K562 (cell line): ENCODE results near the gene PTPN1. TPM values are rescaled to one million over a fixed set of nuclear protein-coding genes. Genes with fewer than 3 reads are reported as not detected.

Source experiments
- ATAC-seq: fragments of 200-7000 bp; cut with Tn5 transposase; 3 replicates; pipeline ENCODE4 v1.9.1; 2020; ENCODE audit warnings: moderate library complexity
- BruUV-seq: library from RNA; stranded (reverse); fragments of 400-500 nt; replicated peaks from 2 replicates; lab custom pipeline; 2021; lab: Mats Ljungman, UMichigan
- CTCF ChIA-PET: fragments of 300-600 bp; formaldehyde crosslinking; extraction: SDS; loops from one replicate; lab custom pipeline; 2021; ENCODE audit warnings: low intra/inter-chr PET ratio; lab: Yijun Ruan, JAX
- POLR2A ChIA-PET: fragments of 300-600, 350-650 bp; sonication (Branson Sonifier 250); formaldehyde crosslinking; extraction: SDS; loops from one replicate; lab custom pipeline; 2021; ENCODE audit warnings: antibody characterized with exemption, inconsistent platforms; lab: Yijun Ruan, JAX
- DNase-seq, 4 experiments: peaks; one replicate each; pipeline versions ENCODE4 v3.0.0 to v3.0.0-alpha.2; 2011 to 2018; ENCODE audit warnings: low spot score in 3 of 4, mixed read lengths in 3 of 4; ENCODE audit errors: extremely low read depth in 1 of 4
- FAIRE-seq: peaks from 2 replicates; lab custom pipeline; 2011; peaks lifted over from hg19 to GRCh38; lab: Jason Lieb, UNC
- H2AFZ ChIP-seq: 2 replicates; pipeline ENCODE4 v1.6.0; 2011; ENCODE audit warnings: low read depth, low read length, control low read depth, inconsistent platforms
- H3K27ac ChIP-seq: fragments of 200-600 bp; 3 replicates; pipeline ENCODE4 v1.8.0; 2011; ENCODE audit warnings: low read depth, mild to moderate bottlenecking, control low read depth, inconsistent platforms, low read length, moderate library complexity, mixed read lengths; ENCODE audit errors: extremely low read depth
- H3K27me3 ChIP-seq, 2 experiments: fragments of 300-600 bp in 1 of 2; 2 replicates in 1 of 2; 3 replicates in 1 of 2; pipeline versions ENCODE4 v1.6.0 to v1.8.0; 2011; ENCODE audit warnings: inconsistent platforms in 2 of 2, low read length in 2 of 2, mild to moderate bottlenecking in 1 of 2, mixed read lengths in 1 of 2, moderate library complexity in 1 of 2; ENCODE audit not compliant: control insufficient read depth in 2 of 2, insufficient read depth in 2 of 2
- H3K36me3 ChIP-seq: fragments of 300-600 bp; 3 replicates; pipeline ENCODE4 v1.8.0; 2011; ENCODE audit warnings: mild to moderate bottlenecking, low read length, inconsistent platforms; ENCODE audit not compliant: control insufficient read depth, insufficient read depth
- H3K4me1 ChIP-seq, 2 experiments: fragments of 200-600 bp in 1 of 2; replicated peaks in 1 of 2; 2 replicates in 1 of 2; 3 replicates in 1 of 2; pipeline versions ENCODE4 v1.5.1 to v1.8.0; 2011; ENCODE audit warnings: inconsistent platforms in 2 of 2, low read length in 2 of 2, mild to moderate bottlenecking in 1 of 2, mixed read lengths in 1 of 2, moderate library complexity in 1 of 2; ENCODE audit not compliant: control insufficient read depth in 2 of 2, insufficient read depth in 2 of 2
- H3K4me2 ChIP-seq: 2 replicates; pipeline ENCODE4 v1.6.1; 2011; ENCODE audit warnings: low read length, control low read depth, inconsistent platforms, mixed read lengths; ENCODE audit not compliant: insufficient read depth
- H3K4me3 ChIP-seq: fragments of 200-600 bp; sonication (generic), shearing (Covaris generic); 2 replicates; pipeline ENCODE4 v1.5.1; 2016; ENCODE audit warnings: control low read depth, inconsistent platforms
- H3K79me2 ChIP-seq: fragments of 200-600 bp; 3 replicates; pipeline ENCODE4 v1.8.0; 2011; ENCODE audit warnings: low read length, inconsistent platforms; ENCODE audit not compliant: control insufficient read depth, insufficient read depth
- H3K9ac ChIP-seq, 2 experiments: 2 replicates each; pipeline versions ENCODE4 v1.6.0 to v1.6.1; 2011; ENCODE audit warnings: low read depth in 2 of 2, low read length in 2 of 2, control low read depth in 1 of 2, inconsistent platforms in 1 of 2, mild to moderate bottlenecking in 1 of 2, mixed read lengths in 1 of 2; ENCODE audit not compliant: insufficient read depth in 1 of 2
- H3K9me1 ChIP-seq: one replicate; pipeline ENCODE4 v1.6.0; 2011; ENCODE audit warnings: inconsistent platforms, mild to moderate bottlenecking, low read length, moderate library complexity; ENCODE audit not compliant: control insufficient read depth, insufficient read depth
- H3K9me3 ChIP-seq: replicated peaks from 2 replicates; pipeline ENCODE4 v1.5.1; 2011; ENCODE audit warnings: low read depth, low read length, inconsistent platforms; ENCODE audit not compliant: control insufficient read depth, insufficient read depth
- H4K20me1 ChIP-seq: replicated peaks from 2 replicates; pipeline ENCODE4 v1.6.1; 2011; ENCODE audit warnings: low read length, inconsistent platforms, mixed read lengths; ENCODE audit not compliant: control insufficient read depth, insufficient read depth
- ELK3 ChIP-seq: fragments of 450-650 bp; formaldehyde crosslinking; IDR thresholded peaks from 2 replicates; pipeline ENCODE4 v1.4.0; 2020; ENCODE audit warnings: mild to moderate bottlenecking
- HLTF ChIP-seq: fragments of 450-650 bp; IDR thresholded peaks from 2 replicates; pipeline ENCODE4 v1.6.1; 2016
- HMBOX1 ChIP-seq: sonication (generic); IDR thresholded peaks from 2 replicates; pipeline ENCODE4 v1.6.1; 2016
- KDM5B ChIP-seq: fragments of 200-600 bp; sonication (generic); IDR thresholded peaks from 2 replicates; pipeline ENCODE4 v1.6.1; 2012; ENCODE audit warnings: low read depth, mild to moderate bottlenecking, moderate library complexity, low read length, control low read depth, inconsistent platforms; ENCODE audit not compliant: insufficient replicate concordance
- NBN ChIP-seq: fragments of 450-650 bp; IDR thresholded peaks from 2 replicates; pipeline ENCODE4 v1.6.1; 2016; ENCODE audit warnings: low read depth, mild to moderate bottlenecking
- PCBP2 ChIP-seq: fragments of 200-400 bp; formaldehyde crosslinking; IDR thresholded peaks from 2 replicates; pipeline ENCODE4 v1.6.1; 2018; ENCODE audit warnings: low read length, low read depth, mild to moderate bottlenecking, moderate library complexity; ENCODE audit not compliant: poor library complexity, severe bottlenecking
- RBM34 ChIP-seq: fragments of 200-400 bp; formaldehyde crosslinking; IDR thresholded peaks from 2 replicates; pipeline ENCODE4 v1.6.1; 2018; ENCODE audit warnings: low read length, borderline replicate concordance; ENCODE audit not compliant: insufficient read depth
- RCOR1 ChIP-seq, 2 experiments: IDR thresholded peaks; 2 replicates each; pipeline ENCODE4 v1.6.1; 2012; ENCODE audit warnings: low read depth in 2 of 2, low read length in 2 of 2, borderline replicate concordance in 1 of 2, improper control_type of control experiment in 1 of 2
- RNF2 ChIP-seq: sonication (generic); IDR thresholded peaks from 2 replicates; pipeline ENCODE4 v1.6.1; 2016
- STAT5A ChIP-seq: IDR thresholded peaks from 2 replicates; pipeline ENCODE4 v1.6.1; 2012; ENCODE audit warnings: low read length, inconsistent platforms, borderline replicate concordance
- STAT5B ChIP-seq: fragments of 250-450 bp; sonication (Bioruptor Pico); IDR thresholded peaks from 2 replicates; pipeline ENCODE4 v1.8.0; 2021; ENCODE audit warnings: mild to moderate bottlenecking, inconsistent platforms
- ZNF274 ChIP-seq: IDR thresholded peaks from 2 replicates; pipeline ENCODE4 v1.6.1; 2011; ENCODE audit warnings: low read depth, mild to moderate bottlenecking, low read length, moderate library complexity, borderline replicate concordance
- ZNF354B ChIP-seq: fragments of 250-450 bp; sonication (Bioruptor Pico); IDR thresholded peaks from 2 replicates; pipeline ENCODE4 v1.4.0; 2020
- WGBS: fragments of 100-300 bp; shearing (Covaris generic); methylation state at CpG from one replicate; pipeline ENCODE4 v1.1.6; 2016; ENCODE audit warnings: low coverage, mixed read lengths; ENCODE audit not compliant: insufficient coverage; ENCODE audit errors: missing lambda C conversion rate; 5-methylcytosine and 5-hydroxymethylcytosine counted together
- in situ Hi-C: fragments of 300-500 bp; cut with MboI; formaldehyde crosslinking; loops from 4 replicates; pipeline ENCODE4 v1.15.0; 2018; ENCODE audit warnings: inconsistent platforms, mixed read lengths
- intact Hi-C: fragments of 100-400 bp; cut with micrococcal nuclease; formaldehyde crosslinking; loops from 2 replicates; pipeline ENCODE4 v1.14.2; 2022
- polyA plus RNA-seq, 8 experiments: library from polyadenylated mRNA; depleted of rRNA in 4 of 8; stranded (reverse) in 5 of 8; unstranded in 3 of 8; fragments of >200 nt; fragmentation: Nextera tagmentation in 2 of 8; fragmentation: Illumina TruSeq in 1 of 8; extraction: Ambion mirVana in 2 of 8; extraction: Trizol in 1 of 8; gene quantifications; 2 replicates each; pipeline versions ENCODE4 v1.2.1 to v1.2.3, GENCODE V29; 2011 to 2014; ENCODE audit warnings: inconsistent platforms in 1 of 8, missing spikeins in 1 of 8
- total RNA-seq, 7 experiments: library from RNA; depleted of rRNA in 6 of 7; stranded (reverse); fragments of >200 nt in 6 of 7; fragmentation: Illumina TruSeq in 2 of 7; extraction: Trizol in 2 of 7; gene quantifications; 2 replicates each; pipeline versions ENCODE4 v1.2.1 to v1.2.3, GENCODE V29; 2011 to 2021; ENCODE audit warnings: low replicate concordance in 1 of 7

PTPN1 gene
- total and polyA plus RNA-seq, 9 of the 15 experiments (the other 6 are each of a cell fraction or from before 2014, with no cell fraction given): 11.0 to 85.3 (median 54.0) TPM

- TF ChIP-seq RBM34 (no peak), ZNF354B (CRISPR knock-in tag) (no peak), ELK3 (CRISPR knock-in tag) (no peak), HLTF (no peak), NBN (no peak), PCBP2 (no peak), STAT5A (no peak)
- TF ChIP-seq, all 486 proteins: peak for 0
Measured at GRCh38 chr20:50518270-50518721, 8.1 kb downstream of the PTPN1 start (continued).

GRCh38 chr20:50519036-50519762 is 9.0 kb downstream of the PTPN1 start:
- Histone ChIP-seq H3K9me3 (no peaks in the 10 kb centered on the region), H3K27ac (peak overlapping the region; percentile 47; the same call in 2 of the 3 replicates), H2AFZ (no peak overlapping the region), H3K79me2 (peaks cover 99% of the 10 kb centered on the region), H4K20me1 (no peaks in the 10 kb centered on the region), H3K4me1 (peaks cover 35 to 87% of the 10 kb centered on the region in 2 experiments), H3K4me3 (no peak overlapping the region), H3K4me2 (peak overlapping the region; percentile 62), H3K9me1 (no peaks in the 10 kb centered on the region), H3K36me3 (peaks cover 60% of the 10 kb centered on the region), H3K27me3 (no peaks in the 10 kb centered on the region), H3K9ac (peak overlapping the region in 1 of 2 experiments; percentile 15; a peak in 1 of 4 replicates)
- ChIA-PET CTCF (no interaction called here), POLR2A (interaction anchor here (0.6 to 1.4 kb wide), 5 partner anchors 8 to 506 kb away, joined by 3 to 4 read pairs (median 4); partner anchors contain the start of gene PTPN1)
- no TSS peak for BruUV-seq
- FAIRE-seq (no peak), DNase-seq (no peak), ATAC-seq (peak; percentile 9; the same call in 2 of the 3 replicates)
- intact Hi-C loops: no loop called here
- 17% methylated on average over 5 of the region's 5 CpGs for WGBS
- in situ Hi-C loops: no loop called here
- no peak for TF ChIP-seq ZNF274
- no peak for TF ChIP-seq STAT5B (CRISPR knock-in tag)
- no peak for TF ChIP-seq RCOR1 (IDR thresholded peaks at IDR 0.05; ENCODE audit: borderline replicate concordance in 1 of 2, low read depth in 2 of 2, low read length in 2 of 2)
- TF ChIP-seq KDM5B: no peak
- no peak for TF ChIP-seq RNF2
- TF ChIP-seq HMBOX1: peak; percentile 68
